HG02623 (cell line): ENCODE data around the gene NPLOC4.
"Not testable (repeated sequence)": the region's sequence is repeated elsewhere in the genome, so short reads cannot be mapped to it uniquely, and the experiment has no call there.

Experiments
- ATAC-seq: cut with Tn5 transposase; IDR thresholded peaks from one replicate; pipeline ENCODE4 v1.9.1; 2021; ENCODE audit warnings: moderate library complexity; ENCODE audit not compliant: unreplicated experiment

The NPLOC4 gene

DNA sequence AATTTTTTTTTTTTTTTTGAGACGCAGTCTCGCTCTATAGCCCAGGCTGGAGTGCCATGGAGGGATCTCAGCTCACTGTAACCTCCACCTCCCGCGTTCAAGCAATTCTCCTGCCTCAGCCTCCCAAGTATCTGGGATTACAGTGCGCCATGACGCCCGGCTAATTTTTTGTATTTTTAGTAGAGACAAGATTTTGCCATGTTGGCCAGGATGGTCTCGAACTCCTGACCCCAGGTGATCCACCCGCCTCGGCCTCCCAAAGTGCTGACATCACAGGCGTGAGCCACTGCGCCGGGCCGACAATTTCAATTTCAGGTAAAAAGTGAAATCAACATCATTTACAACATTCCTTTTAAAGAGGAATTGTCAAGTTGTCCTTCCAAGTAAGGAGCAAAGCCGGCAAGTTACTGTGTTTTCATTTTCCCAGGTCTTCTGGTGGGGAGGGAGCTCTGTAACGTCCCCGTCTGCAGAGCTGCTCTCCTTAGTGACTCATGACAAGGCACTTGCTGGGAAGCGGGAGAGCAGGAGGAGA lies 873 bp downstream of the NPLOC4 start:
- ATAC-seq, result no peak

DNA sequence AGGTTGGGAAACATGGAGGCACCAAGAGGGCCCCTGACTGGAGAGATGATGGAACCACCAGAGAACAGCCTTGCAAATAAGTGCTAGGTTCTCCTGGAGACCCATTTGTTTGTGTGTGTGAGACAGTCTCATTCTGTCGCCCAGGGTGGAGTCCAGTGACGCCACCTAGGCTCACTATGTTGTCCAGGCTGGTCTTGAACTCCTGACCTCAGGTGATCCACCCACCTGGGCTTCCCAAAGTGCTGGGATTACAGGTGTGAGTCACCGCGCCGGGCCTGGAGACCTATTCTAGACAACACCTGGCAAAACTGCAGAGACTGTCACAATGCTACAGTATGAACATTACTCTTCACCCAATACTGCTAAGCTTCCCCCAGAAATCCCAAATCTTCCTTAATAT lies 1.5 kb downstream of the NPLOC4 start:
- no peak for ATAC-seq

DNA sequence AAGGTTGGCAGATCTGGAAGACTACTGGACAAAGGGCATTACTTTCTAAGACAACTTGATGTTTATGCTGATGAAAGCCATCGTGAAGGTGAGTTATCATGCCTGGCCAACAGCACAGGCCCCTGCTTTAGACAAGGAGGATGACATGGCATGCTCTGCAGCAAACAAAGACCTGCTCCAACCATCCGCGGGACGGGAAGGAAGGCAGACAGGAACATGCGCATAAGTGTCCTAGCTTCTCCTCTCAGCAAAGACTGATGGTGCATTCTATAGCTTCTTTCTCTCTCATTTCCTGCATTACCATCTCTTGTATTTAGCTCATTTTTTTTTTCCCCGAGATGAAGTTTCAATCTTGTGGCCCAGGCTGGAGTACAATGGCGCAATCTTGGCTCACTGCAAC lies 5.4 kb downstream of the NPLOC4 start:
- ATAC-seq, result no peak

DNA sequence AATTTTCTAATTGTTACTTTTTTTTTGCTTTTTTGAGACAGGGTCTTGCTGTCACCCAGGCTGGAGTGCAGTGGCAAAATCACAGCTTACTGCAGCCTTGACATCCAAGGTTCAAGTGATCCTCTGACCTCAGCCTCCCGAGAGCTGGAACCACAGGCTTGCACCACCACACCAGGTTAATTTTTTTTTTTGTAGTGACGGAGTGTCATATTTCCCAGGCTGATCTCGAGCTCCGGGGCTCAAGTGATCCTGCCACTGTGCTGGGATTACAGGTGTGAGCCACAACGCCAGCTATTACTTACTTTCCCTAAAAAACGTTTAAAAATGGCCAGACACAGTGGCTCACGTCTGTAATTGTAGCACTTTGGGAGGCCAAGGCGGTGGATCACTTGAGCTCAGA lies 6.6 kb downstream of the NPLOC4 start:
- ATAC-seq, result no peak

DNA sequence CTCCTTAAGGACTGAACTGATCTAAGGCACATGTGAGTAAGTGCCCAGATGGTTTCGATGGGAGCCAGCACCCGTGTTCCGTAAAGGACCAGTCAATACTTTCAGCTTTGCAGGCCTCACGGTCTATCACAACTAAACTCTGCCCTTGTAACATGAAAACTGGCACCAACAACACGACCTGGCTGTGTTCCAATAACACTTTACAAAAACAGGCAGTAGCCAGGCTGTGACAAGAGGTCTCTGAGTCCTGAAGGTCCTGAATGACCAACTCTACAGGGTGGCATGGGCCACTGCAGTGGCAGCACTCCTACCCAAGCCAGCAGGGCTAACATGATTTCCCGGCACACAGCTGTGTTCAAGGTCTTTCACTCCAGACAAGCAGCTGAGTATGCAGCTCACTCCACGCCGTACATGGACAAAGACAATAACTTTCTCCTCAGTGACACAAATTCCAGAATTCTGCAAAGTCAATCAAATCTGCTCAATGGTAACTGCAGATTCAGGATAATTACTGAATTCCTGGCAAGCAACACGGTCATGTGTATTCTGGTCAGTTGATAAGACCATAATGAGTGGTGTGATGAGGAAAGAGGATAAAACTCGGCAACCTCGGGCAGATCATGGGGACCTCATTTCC lies 15.3 kb downstream of the NPLOC4 start:
- no peak for ATAC-seq

DNA sequence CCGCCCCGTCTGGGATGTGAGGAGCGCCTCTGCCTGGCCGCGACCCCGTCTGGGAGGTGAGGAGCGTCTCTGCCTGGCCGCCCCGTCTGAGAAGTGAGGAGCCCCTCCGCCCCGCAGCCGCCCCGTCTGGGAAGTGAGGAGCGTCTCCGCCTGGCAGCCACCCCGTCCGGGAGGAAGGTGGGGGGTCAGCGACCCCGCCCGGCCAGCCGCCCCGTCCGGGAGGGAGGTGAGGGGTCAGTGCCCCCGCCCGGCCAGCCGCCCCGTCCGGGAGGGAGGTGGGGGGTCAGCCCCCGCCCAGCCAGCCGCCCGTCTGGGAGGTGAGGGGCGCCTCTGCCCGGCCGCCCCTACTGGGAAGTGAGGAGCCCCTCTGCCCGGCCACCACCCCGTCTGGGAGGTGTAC lies 18.6 kb downstream of the NPLOC4 start:
- ATAC-seq, result not testable (repeated sequence)

DNA sequence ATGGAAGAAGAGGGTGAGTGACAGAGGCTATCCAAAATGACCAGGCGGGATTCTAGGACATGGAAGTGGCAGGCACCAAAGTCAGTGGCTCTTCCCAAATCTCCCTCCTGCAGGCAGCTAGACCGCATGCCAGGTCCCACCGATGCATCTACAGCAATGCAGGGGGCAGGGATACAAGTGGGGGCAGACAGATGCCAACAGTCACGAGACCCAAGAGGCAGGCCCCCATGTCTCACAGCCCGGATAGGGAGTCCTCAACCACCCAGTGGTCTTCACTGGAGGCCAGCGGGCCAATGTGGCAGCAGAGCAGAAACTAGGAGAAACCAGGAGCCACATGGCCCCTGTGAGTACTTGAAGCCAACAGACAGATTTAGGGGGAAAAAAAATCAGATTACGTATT lies 20.0 kb downstream of the NPLOC4 start:
- ATAC-seq, result no peak

DNA sequence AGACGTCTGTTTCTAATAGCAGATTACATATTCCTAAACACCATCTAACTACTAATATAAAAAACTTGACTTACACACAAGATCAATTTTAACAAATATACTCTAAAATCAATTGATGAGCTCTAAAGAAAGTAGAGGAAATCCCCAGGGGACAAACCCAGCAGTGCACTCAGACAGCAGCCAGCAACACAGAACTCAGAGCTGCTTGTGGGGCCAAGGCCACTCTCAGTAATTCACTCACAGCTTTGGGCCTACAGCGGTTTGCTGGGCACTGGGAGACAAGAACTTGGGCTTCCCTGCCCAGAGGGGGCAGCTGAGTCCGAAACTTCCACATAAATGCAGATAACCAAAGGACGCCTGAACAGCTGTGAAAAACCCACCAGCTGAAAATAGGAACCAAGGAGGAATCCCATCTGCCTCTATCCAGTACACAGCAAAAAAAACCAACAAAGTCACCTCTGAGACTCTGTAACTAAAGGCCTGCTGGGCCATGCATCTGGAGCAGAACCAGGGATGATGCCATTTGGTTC lies 21.4 kb downstream of the NPLOC4 start:
- ATAC-seq, result no peak

DNA sequence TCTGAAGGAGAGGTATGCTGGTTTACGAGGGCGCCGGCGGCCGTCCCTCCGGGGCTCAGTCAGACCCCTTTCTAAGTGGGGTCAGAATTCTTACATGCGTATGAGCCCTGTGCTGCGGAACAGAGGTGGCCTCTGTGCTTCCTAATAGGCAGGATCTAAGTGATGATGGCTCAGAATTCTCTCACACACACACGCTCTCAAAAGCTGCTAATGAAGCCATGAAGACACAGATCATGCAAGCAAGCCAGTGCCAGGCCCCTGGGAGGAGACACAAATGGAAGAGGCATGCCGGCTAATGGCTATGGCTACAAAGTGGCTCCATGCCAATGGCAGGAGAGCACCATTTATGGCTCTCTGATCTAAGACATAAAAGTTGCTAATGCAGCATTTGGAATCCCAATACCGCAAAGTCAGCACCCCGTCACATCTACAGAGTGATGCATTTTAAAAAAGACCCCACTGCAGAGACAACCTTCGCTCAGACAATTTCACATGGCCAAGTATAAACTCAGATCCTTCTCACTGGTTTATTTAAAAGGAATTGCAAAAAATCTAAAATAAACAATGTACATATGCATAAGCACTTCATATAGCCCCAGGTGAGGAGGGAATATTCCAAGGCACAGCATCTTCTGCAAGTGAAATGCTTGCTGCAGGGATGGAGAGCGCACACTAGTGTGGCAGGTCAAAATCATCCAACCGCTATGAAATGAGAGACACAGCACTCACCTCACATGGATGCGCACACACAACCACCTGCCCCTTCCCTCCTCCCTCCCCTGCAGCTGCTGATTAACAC lies 24.5 kb downstream of the NPLOC4 start:
- no peak for ATAC-seq

DNA sequence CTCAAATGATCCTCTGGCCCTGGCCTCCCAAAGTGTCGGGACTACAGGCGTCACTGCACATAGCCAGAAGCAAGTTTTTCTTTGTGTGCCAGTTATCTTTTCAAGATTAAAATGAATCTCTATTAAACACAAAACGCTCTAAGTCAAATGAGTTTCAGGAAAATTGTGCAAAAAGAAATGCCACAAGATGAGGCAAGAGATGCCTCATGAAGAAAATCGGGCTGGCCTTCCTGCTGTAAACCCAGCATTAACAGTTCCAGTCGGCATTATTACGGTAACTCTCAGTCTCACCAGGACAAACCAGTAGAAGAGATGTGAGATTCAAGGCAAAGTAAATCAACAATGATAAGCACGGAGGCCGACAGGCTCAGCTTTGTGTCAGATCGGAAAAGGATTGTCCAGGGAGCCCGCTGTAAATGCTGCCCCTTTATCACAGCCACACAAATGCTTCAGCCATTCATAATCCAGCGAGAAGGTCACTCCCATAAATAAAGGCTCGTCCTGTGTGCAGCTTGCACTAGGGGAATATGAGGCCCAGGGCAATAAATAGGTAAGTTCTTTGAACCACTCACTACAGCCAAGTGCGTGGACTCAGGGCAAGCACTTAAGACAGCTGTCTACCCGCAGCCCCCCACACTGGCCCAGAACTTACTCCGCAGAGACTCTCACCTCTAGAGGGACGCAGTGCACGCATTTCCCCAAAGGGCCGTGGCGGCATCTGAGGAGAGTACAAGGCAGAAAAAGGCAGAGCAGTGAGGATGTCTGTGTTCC lies 27.2 kb downstream of the NPLOC4 start:
- no peak for ATAC-seq

DNA sequence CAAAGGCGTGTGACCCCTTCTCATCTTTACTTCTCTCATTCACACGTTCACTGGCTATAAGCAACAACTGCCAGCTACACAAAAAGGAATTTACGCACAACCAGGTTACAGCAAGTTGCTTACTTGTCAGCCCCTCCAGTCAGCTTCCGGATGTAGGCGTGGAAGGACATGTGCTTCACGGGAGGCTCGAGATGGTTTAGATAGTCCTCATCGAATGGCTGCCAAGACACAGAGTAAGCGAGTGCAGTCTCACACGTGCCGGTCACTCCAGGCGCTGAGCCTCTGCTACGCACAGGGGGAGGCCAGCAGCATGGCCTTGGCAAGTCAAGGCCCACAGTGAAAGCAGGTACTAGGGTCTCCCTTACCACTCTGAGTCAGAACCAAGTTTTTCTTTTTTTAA lies 28.3 kb downstream of the NPLOC4 start:
- ATAC-seq, result no peak

DNA sequence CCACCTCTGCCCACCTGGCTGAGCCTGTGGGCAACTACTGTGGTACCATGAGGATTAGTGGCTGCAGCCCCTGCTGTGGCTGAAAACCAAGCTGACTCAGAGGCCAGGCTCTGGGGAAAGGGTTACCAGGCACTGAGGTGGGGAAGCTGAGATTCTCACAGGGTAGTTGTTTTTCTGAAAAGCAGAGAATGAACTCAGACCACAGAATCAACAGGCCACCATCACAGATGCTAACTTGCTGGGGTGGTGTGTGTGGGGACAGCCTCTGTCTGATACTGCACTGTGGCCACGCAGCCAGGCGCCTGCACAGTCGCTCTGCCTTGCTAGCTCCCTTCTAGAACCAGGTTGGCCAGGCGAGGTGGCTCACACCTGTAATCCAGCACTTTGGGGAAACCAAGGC lies 28.8 kb downstream of the NPLOC4 start:
- no peak for ATAC-seq

DNA sequence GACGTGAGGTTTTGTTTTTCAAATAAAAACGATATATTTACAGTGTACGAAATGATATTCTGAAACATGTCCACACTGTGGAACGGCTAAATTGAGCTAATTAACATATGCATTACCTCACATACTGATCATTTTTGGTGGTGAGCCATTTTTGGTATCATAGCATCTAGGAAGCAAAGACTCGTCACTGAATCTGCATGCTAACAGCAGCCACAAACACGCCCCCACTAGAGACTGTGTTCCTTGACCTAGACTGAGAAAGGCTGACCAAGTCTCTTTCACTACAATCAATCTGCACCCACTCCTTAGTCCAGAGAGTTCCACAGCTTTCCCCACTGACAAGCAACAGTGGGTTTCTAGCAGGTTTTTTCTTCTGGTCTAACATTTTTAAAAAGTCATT lies 29.5 kb downstream of the NPLOC4 start:
- ATAC-seq, result no peak

DNA sequence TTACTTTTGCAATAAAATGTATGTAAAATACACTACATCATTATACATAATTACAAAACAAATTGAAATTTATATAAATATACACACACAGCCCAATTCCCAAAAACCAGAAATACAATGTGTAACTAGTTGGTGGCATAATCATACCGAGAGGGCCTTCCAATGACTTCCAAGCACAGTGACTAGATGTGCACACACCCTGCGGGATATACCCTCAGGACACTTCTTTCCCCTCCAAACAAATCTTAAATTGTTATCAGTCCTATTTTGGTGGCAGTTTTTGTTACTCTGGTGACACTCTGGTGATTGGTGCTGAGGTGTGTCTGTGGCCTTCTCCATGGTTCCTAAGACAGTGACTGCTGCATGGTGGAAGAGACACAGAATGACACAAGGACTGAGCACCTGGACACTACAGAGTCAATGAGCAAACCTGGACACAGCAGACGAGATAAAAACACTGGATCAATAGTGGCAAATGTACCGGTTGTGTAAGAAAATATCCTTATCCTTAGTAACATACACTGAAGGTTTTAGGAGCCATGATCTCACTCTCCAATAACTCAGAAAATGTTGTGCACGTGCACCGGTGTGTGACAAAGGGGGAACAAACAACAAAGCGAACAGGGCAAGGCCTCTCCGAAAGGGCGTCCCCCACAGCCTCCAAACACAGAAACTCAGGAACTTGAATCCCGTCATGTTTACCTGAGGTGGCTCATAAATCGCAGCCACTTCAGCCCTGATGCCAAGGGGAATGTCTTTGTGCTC lies 32.9 kb downstream of the NPLOC4 start:
- ATAC-seq, result no peak

DNA sequence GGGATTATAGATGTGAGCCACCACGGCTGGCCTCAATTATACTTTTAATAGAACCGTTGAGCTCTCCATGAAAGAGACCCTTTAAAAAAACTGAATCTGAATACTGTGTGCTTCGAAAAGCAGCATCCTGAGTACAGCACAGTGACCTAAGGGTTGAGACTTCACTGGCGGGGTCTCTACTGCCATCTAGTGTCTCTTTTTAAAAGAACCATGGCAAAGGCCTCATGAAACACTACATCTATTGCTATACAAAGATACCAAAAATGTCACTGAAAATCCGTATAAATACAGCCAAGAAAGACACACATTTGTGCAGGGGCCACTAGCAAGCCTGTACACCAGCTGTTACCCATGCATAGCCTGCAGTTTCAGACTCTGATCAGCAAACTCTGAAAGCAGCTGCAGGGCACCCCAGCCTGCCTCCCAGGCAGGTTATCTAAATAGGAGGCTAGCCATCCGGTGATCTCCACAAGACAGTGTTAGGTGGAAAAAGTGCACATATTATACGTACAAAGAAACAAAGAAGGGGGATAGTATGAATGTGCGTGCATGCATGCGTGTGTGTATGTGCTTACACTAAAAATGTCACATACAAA lies 35.3 kb downstream of the NPLOC4 start:
- no peak for ATAC-seq

DNA sequence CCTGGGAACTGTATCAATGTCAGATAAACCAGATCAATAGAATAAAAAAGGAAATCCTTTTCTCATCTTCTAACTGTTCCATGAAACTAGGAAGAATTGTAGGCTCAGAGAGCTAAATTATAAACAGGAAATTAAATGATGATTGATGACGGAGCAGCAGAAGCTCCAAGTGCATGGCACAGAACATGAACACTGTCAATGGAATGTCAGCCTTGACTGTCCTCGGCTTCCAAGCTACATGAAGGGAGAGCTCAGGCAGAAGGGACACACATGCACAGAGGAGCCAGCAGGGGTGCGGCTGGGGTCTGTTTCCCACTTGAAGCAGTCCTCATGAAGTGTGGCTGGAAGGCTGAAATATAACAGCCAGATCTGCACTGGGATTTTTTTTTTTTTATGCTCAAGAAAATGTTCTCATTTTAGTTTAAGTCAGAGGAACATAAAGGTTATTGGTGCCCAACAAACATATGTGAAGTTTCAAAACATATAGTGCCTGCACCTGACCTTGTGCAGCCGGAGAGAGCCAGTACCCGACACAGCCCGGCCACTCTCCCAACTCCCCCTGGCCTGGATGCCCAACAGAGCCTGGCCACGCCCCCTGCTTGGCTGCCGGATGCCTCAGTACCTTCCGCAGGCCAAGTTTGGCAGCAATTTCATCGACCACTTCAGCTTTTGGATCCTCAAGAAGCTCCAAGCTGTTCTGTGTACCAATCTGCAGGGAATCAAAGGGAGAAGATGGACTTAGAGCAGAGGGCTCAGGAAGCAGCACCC lies 37.0 kb downstream of the NPLOC4 start:
- ATAC-seq, result no peak

DNA sequence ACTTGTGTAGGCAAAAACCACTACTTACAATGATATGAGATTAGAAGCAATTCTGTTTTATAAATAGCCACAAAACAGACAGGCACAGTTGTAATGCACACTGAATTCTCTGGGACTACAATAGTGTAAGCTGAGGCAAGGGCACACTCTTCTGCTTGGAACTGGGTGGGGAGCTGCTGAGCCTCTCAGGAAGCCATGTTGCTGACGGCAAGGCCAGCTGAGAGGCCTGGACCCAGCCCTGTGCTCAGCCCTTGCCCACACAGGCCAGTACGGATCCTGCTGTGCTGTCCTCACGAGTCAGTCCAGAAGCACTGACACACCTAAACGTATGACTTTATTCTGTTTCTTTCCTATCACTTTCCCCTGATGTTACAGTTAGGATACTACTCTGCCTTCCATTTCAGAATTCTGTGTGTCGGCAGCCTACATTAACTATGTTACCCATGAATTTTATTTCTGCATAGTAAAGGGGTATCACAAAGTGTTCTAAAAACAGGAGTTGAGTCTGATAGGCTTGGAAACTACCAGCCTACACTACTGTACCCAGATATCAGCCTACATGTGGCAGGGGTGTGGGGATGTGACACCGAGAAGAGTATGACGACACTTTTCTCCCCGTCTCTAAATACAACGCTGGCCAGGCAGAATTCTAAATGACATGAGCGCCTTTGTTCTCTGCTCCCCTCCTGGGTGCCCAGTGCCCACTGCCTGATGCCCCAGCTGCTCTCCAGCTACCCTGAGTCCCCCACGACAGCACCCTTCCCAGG lies 43.6 kb downstream of the NPLOC4 start:
- ATAC-seq, result no peak

DNA sequence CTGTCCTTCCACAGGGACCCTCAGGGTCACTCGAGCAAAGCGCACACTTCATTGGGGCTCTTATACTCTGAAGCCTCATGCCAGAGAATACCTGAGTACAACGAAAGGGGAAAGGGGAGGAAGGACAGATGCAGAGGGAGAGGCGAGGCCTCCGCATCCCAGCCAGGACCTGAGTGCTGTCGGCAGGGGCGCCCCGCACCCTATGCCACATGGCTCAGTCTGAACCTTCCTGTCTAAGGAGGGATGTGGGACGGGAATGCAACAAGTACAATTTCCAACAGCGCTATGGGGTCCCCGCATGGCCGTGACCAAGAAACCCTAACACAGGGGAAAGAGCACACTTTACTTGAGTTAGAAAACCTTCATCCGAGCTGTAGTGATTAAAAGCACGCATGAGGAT lies 44.9 kb downstream of the NPLOC4 start:
- ATAC-seq, result no peak

DNA sequence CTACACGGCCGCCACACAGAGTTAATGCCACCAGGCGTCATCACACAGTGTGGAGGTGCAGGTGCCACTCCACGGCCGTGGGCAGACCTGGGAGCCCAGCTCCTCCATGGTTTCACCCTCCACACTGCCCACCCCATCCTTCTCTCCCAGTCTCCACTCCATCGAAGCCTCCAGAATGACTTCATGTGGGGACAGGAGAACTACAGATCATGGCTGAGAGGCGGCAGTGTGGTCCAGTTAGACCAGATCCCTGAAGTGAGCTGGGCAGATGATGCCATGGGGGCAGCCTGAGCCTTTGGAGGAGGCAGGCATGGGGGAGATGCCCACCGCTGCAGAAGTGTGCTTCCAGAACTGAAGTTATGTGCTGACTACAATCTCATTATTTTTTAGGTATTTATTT lies 46.8 kb downstream of the NPLOC4 start:
- no peak for ATAC-seq
